T-helper 1 cell treated with Interleukin-12 subunit alpha and Interleukin-12 subunit beta and Interleukin-4 antibody, amounts not matched to agents 30 μg/mL and 1 μg/mL, for 36 hours (primary cell): ENCODE results near the gene COMTD1.
"Not testable (repeated sequence)": the region's sequence is repeated elsewhere in the genome, so short reads cannot be mapped to it uniquely, and the experiment has no call there.

Experiments
- H3K27ac Mint-ChIP-seq: one replicate; pipeline ENCODE4 v1.8.0; 2021; ENCODE audit warnings: mild to moderate bottlenecking, mixed read lengths
- H3K27me3 Mint-ChIP-seq: one replicate; pipeline ENCODE4 v1.8.0; 2021; ENCODE audit warnings: low read depth, mixed read lengths
- H3K36me3 Mint-ChIP-seq: one replicate; pipeline ENCODE4 v1.8.0; 2021; ENCODE audit warnings: low read depth, mixed read lengths
- H3K4me1 Mint-ChIP-seq: one replicate; pipeline ENCODE4 v1.8.0; 2021; ENCODE audit warnings: low read depth, mixed read lengths
- H3K4me3 Mint-ChIP-seq: one replicate; pipeline ENCODE4 v1.8.0; 2021; ENCODE audit warnings: mild to moderate bottlenecking, moderate library complexity, mixed read lengths
- H3K9me3 Mint-ChIP-seq: one replicate; pipeline ENCODE4 v1.8.0; 2021; ENCODE audit warnings: mixed read lengths

COMTD1 gene

DNA sequence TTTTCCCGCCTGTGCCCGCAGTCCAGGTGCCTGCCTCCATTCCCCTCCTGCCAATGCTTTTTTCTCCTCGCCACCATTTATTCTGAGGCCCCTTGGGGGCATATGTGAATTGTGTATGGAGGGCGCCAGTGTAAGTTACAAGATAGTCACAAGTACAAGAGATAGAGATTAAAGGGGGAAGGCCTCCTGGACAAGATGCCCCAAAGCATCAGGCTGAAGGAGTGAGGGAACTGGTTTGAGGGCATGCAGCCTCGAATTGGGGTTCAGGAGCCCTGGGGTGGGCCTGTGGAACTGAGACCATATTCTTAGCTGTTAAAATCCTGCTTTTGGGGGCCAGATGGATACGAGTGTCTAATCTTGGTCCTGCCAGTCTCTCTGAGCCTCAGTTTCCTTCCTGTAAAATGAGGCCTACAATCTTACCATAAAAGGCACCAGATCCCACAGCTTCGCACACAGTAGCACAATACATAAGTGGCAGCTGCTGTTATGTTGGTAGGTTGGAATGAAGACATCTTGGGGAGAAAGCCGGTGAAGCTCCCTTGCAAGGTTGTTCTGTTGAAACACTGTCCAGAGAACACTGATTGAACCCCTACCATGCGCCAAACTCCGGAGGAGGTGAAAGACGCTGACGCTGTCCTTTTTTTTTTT, 545 bp upstream of the COMTD1 start:
- Mint-ChIP-seq H3K4me3 (peak overlapping the region; percentile 82), H3K27ac (peak overlapping the region; percentile 86), H3K36me3 (peaks cover 13% of the 10 kb centered on the region), H3K9me3 (no peaks in the 10 kb centered on the region), H3K27me3 (no peaks in the 10 kb centered on the region), H3K4me1 (peaks cover 20% of the 10 kb centered on the region)

DNA sequence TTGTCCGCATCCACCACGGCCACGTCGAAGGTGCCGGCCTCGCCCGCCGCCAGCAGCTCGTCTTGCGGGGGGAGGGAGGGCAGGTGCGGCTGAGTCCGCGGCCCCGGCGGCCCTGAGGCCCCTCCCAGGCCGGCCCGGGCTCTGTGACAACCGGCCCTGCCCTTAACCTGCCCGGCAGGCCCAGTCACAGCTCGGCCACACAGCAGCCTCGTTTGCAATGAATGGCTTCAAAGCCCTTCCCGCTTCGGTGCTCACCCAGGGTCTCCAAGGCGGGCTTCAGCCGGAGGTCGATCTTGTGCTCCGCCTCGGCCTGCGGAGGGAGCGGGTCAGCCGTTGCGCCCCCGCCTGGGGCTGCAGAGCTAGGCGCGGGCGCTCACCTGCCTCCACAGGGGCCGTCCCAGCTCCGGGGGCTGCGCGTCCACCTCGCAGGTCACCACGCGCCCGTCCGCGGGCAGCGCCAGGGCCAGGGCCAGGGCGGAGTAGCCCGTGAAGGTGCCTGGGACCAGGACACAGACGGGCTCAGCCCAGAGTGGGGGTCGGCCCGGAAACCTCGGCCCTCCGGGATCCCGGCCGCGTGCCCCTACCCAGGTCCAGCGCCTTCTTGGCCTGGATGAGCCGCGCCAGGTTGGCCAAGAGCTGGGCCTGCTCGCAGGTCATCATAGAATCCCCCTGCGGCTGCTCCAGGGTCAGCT, 928 bp downstream of the COMTD1 start:
- H3K9me3 Mint-ChIP-seq, result no peaks in the 10 kb centered on the region
- peaks cover 22% of the 10 kb centered on the region for H3K36me3 Mint-ChIP-seq
- H3K27me3 Mint-ChIP-seq, result no peaks in the 10 kb centered on the region
- H3K4me3 Mint-ChIP-seq, result peak overlapping the region; percentile 82
- peak overlapping the region; percentile 85 for H3K27ac Mint-ChIP-seq
- H3K4me1 Mint-ChIP-seq, result peaks cover 25% of the 10 kb centered on the region

DNA sequence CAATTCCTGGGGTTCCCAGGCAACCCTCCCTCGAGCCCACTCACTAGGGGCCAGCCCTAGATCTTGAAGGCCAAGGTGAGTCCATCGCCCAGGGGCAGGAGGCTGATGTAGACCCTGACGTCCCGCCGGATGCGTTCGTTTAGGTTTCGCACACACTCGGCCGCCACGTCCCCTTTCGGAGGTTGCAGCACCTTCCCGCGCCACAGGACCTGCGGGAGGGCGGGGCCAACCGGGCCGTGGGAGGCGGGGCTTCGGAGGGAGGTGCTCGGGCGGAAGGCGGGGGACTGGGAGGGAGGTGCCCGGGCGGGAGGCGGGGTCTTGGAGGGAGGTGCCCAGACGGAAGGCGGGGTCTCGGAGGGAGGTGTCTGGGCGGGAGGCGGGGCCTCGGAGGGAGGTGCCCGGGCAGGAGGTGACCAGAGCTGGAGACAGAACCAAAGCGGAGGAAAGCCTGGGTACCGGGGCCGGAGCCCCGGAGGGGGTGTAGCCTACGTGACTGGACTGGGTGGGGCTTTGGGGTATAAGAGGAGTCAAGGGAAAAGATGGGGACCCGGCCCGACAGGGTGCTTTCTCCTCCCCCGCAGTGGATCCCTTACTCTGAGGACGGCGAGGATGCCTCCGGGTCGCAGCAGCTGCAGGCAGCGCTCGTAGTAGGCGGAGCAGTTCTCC, 1.6 kb downstream of the COMTD1 start:
- Mint-ChIP-seq H3K4me3 (peak overlapping the region; percentile 82), H3K36me3 (peaks cover 23% of the 10 kb centered on the region), H3K27me3 (no peaks in the 10 kb centered on the region), H3K9me3 (no peaks in the 10 kb centered on the region), H3K4me1 (peaks cover 27% of the 10 kb centered on the region), H3K27ac (peak overlapping the region; percentile 85)

DNA sequence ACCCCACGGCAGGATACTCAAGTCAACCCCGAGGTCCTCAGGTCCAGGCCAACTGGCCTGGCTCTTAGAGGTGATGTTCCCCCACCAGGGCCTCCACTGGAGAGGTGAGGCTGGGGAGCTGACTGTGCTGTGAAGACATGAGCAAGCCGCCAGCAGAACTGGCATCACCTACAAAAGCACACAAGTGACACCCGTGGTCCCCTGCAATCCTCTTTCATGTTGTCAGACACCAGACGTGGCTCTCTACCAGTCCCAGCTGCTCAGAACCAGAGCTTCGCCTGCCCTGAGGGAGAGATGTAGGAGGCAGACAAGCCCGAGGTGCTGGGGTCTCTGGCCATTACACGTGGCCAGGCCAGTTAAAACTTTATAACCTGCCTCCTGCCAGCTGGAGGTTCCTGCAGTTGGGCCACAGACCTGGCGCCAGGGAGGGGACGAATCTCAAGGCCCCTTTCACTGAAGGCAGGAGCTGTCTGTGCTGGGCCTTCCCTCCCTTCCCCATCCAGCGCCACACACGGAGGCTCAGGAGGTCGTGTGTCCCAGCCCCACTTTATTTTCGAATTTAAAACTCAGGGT, 2.2 kb downstream of the COMTD1 start:
- Mint-ChIP-seq H3K36me3 (peaks cover 28% of the 10 kb centered on the region), H3K27ac (peak overlapping the region; percentile 70), H3K4me1 (peaks cover 32% of the 10 kb centered on the region), H3K9me3 (no peaks in the 10 kb centered on the region), H3K27me3 (no peaks in the 10 kb centered on the region), H3K4me3 (peak overlapping the region; percentile 82)

DNA sequence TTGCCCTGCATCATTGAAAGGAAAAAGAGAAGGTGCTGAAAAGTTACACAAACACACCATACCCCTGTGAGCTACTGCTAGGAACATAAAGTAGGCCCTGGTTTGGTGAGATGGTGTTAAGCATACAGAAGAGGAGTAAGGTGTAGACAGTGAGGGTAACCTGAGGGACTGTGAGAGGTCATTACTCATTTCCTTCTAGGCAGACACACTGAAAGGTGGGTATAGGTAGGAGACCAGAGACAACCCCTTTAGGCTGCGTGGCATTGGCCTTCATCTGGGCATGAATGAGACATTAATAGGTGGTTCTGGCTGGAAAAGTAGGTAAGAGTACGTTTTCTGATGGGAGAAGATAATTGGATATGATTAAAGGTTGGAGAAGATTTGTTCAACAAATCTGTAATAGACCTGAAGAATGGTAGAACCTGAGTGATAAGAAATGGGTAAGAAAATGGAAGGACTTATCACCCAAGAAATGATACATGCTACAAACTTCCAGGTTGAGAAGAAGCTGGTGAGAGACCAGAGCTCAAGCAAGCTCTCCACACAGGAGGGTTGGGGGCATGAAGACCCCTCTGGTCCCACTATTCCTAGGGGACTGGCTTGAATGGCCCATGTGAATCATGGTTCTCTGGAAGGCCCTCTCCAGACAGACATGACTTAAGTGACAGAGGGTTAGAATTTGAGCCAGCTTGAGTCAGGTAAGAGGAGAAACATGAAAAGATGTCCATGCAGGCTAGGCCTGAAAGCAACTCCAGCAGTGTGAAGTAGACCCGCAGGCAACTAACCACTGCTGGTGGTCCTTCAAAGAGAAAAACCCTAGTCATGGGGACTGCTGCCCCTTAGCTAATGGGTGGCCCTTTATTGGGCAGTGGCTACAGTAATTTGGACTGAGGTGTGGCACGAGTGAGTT, 3.8 kb downstream of the COMTD1 start:
- H3K4me1 Mint-ChIP-seq, result peaks cover 33% of the 10 kb centered on the region
- no peaks in the 10 kb centered on the region for H3K9me3 Mint-ChIP-seq
- H3K27me3 Mint-ChIP-seq, result no peaks in the 10 kb centered on the region
- peaks cover 33% of the 10 kb centered on the region for H3K36me3 Mint-ChIP-seq
- peak overlapping the region; percentile 69 for H3K27ac Mint-ChIP-seq
- no peak overlapping the region for H3K4me3 Mint-ChIP-seq

DNA sequence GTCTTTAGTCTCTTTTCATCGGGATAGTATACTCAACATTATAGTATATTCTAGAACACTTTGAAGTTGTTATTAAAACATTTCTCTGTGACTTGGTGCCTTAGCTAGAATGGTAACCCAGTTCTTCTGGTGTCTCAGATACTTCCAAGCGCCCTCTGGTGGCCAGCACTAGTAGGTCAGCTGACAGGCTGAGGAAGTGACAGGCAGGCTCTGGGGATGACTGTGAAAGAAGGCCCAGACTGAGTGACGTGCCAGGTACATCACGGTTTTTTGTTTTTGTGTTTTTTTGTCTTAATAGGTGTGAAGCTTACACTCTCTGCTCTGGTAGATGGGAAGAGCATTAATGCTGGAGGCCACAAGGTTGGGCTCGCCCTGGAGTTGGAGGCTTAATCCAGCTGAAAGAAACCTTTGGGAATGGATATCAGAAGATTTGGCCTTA, 5.1 kb downstream of the COMTD1 start:
- H3K27ac Mint-ChIP-seq, result peak overlapping the region; percentile 87
- no peaks in the 10 kb centered on the region for H3K27me3 Mint-ChIP-seq
- H3K36me3 Mint-ChIP-seq, result peaks cover 37% of the 10 kb centered on the region
- no peak overlapping the region for H3K4me3 Mint-ChIP-seq
- no peaks in the 10 kb centered on the region for H3K9me3 Mint-ChIP-seq
- peaks cover 32% of the 10 kb centered on the region for H3K4me1 Mint-ChIP-seq

DNA sequence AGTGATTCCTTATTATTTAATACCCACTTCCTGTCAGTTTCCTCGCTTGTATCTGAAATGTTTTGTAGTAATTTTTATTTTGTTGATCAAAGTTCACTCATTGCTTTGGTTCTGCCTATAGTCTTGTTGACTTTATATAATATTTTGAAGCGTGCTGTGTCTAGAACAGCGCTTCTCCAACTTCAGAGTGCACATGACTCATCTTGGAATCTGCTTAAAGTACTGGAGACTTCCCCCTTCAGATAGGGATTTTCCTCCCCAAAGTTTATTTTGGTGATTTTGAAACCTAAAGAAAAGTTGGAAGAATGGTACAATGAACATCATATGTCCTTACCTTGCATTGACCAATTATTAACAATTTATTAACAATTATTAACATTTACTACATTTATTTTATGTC, 5.8 kb downstream of the COMTD1 start:
- no peak overlapping the region for H3K4me3 Mint-ChIP-seq
- H3K27me3 Mint-ChIP-seq, result no peaks in the 10 kb centered on the region
- no peaks in the 10 kb centered on the region for H3K9me3 Mint-ChIP-seq
- H3K4me1 Mint-ChIP-seq, result peaks cover 37% of the 10 kb centered on the region
- peaks cover 41% of the 10 kb centered on the region for H3K36me3 Mint-ChIP-seq
- no peak overlapping the region for H3K27ac Mint-ChIP-seq

DNA sequence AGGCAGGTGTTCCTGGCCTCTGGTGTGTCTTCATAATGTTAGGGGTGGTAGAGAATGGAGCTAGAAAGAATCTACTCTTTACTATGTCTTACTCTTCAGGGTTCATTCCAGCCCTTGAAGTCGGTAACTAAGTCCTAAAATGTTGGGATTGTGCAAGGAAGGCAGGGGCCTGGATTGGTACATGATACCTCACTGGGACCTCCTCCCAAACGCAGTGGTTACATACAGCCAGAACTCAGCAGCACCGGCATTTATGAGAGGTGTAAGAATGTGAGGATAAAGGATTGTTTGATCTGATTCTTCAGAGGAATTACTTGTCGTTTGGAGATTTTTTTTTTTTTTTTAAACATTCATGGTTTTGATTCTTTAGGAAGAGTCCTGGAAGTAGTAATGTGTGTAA, 6.9 kb downstream of the COMTD1 start:
- H3K36me3 Mint-ChIP-seq, result peaks cover 46% of the 10 kb centered on the region
- peak overlapping the region; percentile 63 for H3K27ac Mint-ChIP-seq
- H3K4me1 Mint-ChIP-seq, result peaks cover 47% of the 10 kb centered on the region

DNA sequence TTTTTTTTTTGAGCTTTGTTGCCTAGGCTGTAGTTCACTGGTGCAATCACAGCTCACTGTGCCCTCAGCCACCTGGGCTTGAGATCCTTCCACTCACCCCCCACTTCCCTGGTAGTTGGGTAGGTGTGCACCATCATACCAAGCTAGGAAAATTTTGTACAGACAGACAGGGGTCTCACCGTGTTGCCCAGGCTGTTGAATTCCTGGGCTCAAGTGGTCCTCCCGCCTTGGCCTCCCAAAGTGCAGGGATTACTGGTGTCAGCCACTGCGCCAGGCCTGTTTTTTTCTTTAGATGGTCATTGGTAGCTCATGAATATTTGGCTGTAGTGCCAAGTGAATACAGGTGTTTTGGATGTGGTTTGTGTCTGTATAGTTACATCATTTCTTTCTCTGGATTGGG, 7.5 kb downstream of the COMTD1 start:
- H3K4me1 Mint-ChIP-seq, result peaks cover 45% of the 10 kb centered on the region
- H3K9me3 Mint-ChIP-seq, result no peaks in the 10 kb centered on the region

More for the DNA sequence above, 6.9 kb downstream of the COMTD1 start:
- Mint-ChIP-seq H3K4me3 (no peak overlapping the region), H3K27me3 (no peaks in the 10 kb centered on the region), H3K9me3 (no peaks in the 10 kb centered on the region)

DNA sequence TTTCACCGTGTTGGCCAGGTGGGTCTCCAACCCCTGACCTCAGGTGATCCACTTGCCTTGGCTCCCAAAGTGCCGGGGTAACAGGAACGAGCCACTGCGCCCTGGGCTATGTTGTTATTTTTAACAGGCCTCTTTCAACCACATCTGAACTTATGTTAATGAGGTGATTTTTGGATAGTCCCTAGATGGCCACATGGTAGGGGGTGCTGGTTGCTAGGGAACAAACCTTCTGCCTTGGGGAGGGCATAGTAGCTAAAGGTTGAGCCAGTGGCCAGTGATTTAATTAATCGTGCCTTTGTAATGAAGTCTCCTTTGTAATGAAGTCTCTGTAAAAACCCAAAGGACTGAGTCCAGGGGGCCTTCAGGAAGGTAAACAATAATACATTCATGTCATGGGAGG, 9.1 kb downstream of the COMTD1 start:
- Mint-ChIP-seq H3K27me3 (no peaks in the 10 kb centered on the region), H3K4me3 (no peak overlapping the region), H3K36me3 (peaks cover 52% of the 10 kb centered on the region), H3K9me3 (no peaks in the 10 kb centered on the region), H3K4me1 (peaks cover 39% of the 10 kb centered on the region), H3K27ac (no peak overlapping the region)

More for the DNA sequence above, 7.5 kb downstream of the COMTD1 start:
- Mint-ChIP-seq H3K27ac (peak overlapping the region; percentile 63), H3K36me3 (peaks cover 48% of the 10 kb centered on the region), H3K27me3 (no peaks in the 10 kb centered on the region), H3K4me3 (no peak overlapping the region)

DNA sequence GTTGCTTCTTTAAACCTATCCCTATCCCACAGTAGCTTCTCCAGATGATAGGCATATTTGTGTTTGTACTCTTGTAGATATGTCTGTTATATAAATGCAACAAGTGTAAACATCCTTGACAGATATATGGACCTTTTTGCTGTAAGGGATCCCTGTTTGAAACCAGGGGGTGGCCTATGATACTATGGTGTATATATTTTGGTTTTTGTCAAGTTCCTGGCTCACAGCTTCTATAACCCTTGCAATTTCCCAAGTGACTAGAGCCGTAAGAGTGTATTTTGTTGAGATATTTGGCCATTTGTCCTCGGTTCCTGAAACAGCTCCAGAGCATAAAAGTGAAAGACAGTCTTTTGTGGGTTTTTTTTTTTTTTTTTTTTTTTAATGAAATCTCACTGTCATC, 9.7 kb downstream of the COMTD1 start:
- H3K4me1 Mint-ChIP-seq, result peaks cover 37% of the 10 kb centered on the region
- H3K36me3 Mint-ChIP-seq, result peaks cover 49% of the 10 kb centered on the region
- H3K27ac Mint-ChIP-seq, result no peak overlapping the region
- H3K9me3 Mint-ChIP-seq, result no peaks in the 10 kb centered on the region
- H3K27me3 Mint-ChIP-seq, result no peaks in the 10 kb centered on the region
- no peak overlapping the region for H3K4me3 Mint-ChIP-seq

DNA sequence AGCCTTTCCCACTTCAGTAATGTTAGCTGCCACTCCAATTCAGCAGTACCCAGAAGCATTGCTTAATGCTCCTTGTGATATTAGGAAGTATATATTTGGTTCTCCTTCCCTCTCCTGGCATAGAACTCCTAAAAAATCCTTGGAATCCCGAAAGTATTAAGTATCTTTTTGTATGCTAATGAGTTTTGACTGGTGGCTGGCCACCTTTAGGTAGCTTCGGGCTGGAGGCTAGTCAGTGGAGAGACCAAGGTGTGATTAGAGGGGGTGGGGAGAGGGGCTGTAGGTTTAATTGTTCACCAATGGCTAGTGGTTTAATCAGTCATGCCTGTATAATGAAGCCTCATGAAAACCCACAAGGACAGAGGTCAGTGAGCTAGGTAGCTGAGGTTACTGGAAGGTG, 12.2 kb downstream of the COMTD1 start:
- H3K27ac Mint-ChIP-seq, result no peak overlapping the region
- H3K4me3 Mint-ChIP-seq, result no peak overlapping the region
- H3K9me3 Mint-ChIP-seq, result no peaks in the 10 kb centered on the region

DNA sequence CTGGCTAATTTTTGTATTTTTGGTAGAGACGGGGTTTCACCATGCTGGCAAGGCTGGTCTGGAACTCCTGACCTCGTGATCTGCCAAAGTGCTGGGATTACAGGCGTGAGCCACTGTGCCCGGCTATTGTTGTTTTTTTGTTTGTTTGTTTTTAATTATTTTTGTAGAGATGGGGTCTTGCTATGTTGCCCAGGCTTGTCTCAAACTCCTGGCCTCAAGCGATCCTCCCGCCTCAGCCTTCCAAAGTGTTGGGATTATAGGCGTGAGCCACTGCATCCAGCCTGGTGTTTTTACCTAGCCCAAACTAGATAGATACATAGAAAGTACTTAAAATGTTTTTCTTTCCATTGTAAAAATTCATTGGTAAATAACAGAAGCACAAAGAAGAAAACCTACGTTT, 14.3 kb downstream of the COMTD1 start:
- H3K9me3 Mint-ChIP-seq, H3K27me3 Mint-ChIP-seq, H3K4me3 Mint-ChIP-seq, H3K27ac Mint-ChIP-seq: not testable (repeated sequence)
- Mint-ChIP-seq H3K4me1 (peaks cover 30% of the 10 kb centered on the region), H3K36me3 (peaks cover 47% of the 10 kb centered on the region)

More for the DNA sequence above, 12.2 kb downstream of the COMTD1 start:
- no peaks in the 10 kb centered on the region for H3K27me3 Mint-ChIP-seq
- peaks cover 50% of the 10 kb centered on the region for H3K36me3 Mint-ChIP-seq
- H3K4me1 Mint-ChIP-seq, result peaks cover 29% of the 10 kb centered on the region

DNA sequence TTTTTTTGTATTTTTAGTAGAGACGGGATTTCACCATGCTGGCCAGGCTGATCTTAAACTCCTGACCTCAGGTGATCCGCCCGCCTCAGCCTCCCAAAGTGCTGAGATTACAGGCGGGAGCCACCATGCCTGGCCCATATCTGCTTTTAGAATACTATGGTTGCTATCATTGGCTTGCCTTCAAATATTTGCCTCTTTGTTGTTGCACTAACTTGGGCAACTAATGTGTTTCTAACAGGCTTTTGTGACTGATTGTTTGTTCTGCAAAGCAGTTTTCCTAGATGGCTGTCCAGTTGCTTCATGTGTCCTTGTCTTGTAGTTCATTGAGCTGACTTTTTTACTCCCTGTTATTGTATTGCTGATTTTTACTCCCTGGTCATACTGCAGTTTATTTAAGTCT, 15.5 kb downstream of the COMTD1 start:
- Mint-ChIP-seq H3K27me3 (no peaks in the 10 kb centered on the region), H3K4me1 (peaks cover 25% of the 10 kb centered on the region), H3K4me3 (no peak overlapping the region), H3K27ac (no peak overlapping the region), H3K36me3 (peaks cover 45% of the 10 kb centered on the region), H3K9me3 (no peaks in the 10 kb centered on the region)
